ENCODE results near the gene SLC45A2.

DNA sequence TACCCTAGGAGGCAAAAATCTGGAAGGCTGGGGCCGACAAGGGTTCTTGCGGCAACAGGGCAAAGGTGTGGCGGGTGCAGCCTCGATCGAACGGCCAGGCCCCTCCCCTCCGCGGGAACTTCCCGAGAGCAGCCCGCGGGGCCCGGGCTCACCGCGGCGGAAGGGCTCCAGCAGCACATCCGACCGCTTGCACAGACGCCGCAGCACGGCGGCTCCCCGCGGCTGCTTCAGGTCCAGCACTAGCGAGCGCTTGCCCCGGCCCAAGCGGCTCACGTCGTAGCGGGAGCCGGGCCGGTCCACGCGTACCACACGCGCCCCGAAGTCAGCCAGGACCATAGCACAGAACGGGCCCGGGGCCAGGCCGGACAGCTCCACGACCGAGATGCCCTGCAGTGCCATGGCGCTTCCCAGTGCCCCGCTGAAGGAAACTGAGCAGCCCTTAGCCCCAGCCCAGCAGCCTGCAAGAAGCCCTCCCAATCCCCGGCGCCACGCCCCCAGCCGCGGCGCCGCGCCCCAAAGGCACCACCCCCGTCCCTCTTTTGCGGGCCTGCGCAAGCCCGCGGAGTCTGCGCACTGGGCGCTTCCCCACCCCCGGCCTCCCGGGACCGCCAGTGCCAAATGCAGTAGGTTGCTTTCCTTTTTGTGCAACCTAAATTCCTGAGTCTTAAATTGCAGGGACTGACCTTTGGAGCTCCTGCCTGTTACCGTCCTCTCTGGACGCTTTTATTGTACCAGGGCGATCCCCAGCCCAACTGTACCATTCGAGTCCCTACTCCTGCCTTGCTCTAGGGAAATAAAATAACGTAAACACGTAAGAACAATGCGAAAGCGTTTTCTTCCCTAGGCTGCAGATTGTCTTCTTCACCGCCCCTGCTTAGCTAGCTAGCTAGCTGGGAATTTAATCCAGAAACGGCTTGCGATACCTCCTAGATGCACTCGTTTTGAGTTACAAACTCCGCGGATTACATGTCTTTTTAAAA, 23.4 kb upstream of the SLC45A2 start, which contains the start of gene AMACR:
- TF ChIP-seq, protein P1, sequence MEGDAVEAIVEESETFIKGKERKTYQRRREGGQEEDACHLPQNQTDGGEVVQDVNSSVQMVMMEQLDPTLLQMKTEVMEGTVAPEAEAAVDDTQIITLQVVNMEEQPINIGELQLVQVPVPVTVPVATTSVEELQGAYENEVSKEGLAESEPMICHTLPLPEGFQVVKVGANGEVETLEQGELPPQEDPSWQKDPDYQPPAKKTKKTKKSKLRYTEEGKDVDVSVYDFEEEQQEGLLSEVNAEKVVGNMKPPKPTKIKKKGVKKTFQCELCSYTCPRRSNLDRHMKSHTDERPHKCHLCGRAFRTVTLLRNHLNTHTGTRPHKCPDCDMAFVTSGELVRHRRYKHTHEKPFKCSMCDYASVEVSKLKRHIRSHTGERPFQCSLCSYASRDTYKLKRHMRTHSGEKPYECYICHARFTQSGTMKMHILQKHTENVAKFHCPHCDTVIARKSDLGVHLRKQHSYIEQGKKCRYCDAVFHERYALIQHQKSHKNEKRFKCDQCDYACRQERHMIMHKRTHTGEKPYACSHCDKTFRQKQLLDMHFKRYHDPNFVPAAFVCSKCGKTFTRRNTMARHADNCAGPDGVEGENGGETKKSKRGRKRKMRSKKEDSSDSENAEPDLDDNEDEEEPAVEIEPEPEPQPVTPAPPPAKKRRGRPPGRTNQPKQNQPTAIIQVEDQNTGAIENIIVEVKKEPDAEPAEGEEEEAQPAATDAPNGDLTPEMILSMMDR (IDR thresholded peaks at IDR 0.05; ENCODE audit: low read length), result no peak
- TF ChIP-seq EZH2 (IDR thresholded peaks at IDR 0.05; ENCODE audit: borderline replicate concordance, low read length), result no peak

All from OCI-LY1 (cell line).